Aortic smooth muscle cell (primary cell): Measurements from ENCODE around the gene FAM241A. TPM values are rescaled to one million over a fixed set of nuclear protein-coding genes. Genes with fewer than 3 reads are reported as not detected.

Source experiments
- total RNA-seq: library from RNA; depleted of rRNA; stranded (reverse); fragments of >200 nt; gene quantifications from 2 replicates; pipeline ENCODE4 v1.2.3, GENCODE V29; 2014

FAM241A gene
- 1.6 TPM in 2 replicates for total RNA-seq

DNA sequence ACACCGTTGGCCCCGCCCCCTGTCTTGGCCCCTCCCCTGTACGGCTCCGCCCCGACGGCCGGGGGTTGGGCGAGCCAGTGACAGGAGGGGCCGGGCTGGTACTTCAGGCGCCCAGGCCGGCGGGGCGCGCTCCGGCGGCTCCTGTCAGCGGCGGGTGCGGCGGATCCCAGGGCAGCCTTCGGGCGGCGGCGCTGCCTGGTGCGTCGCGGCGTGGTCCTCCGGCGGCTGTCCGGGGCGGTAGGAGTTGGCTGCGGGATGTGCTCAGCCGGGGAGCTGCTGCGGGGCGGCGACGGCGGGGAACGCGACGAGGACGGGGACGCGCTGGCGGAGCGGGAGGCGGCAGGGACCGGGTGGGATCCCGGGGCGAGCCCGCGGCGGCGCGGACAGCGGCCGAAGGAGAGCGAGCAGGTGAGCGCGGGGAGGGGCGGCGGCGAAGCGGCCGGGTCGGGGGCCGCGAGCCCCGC, at the start of gene FAM241A:
TSS of gene FAM241A (plus strand) at position 129 of the 464 bp plus-strand sequence. CDS start at position 256, 127 bp downstream.

DNA sequence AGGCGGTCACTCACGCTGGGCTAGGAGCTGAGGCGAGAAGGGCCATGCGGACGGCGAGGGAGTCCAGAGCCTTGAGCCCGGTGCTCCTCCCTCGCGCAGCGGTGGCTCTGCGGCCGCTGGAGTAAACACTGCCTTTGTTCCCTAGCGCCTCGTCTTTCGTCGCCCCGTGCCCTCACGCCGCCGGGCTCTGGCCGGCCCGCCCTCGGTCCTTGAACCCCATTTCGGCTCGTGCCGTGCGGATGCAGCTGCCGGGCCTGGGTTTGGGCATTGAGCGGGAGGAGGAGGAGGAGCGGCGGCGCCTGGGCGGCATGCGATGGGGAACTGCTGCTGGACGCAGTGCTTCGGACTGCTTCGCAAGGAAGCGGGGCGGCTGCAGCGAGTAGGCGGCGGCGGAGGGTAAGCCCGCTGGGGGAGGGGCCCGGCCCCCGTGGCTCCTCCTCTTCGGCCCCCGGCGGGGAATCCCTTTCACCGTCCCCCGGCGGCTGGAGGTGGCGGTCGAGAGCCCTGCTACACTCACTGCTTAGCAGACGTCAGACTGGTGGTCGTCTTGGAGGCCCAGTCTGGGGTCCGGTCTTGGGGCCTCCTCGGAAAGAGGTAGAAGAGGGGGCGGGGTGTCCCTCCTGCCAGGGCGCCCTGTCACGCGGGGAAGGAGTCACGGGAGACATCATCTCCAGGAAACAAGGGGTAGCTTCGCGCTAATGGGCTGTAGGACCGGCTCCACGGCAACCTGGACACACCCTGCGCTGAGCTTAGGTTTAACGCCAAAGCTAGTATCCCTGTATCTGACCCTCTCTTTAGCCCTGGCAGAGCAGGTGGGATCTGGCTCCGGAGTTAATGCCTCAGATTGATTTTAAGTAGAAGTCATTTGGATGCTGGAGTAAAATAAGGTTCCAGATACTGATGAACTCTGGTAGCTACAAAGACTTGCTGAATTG, 86.8 kb downstream of the FAM241A start, which contains the start of gene AP1AR:
TSS of gene AP1AR (plus strand) at position 9 of the 935 bp plus-strand sequence. CDS start at position 314, 305 bp downstream.

Other genes with a start within 250 kb of the FAM241A start
- gene AP1AR, start 86.3 kb downstream of the FAM241A start, total RNA-seq: 13.7 and 14.4 TPM in 2 replicates
- gene TIFA, start 140.4 kb downstream of the FAM241A start, total RNA-seq: 3.0 and 4.5 TPM in 2 replicates
- gene ALPK1, start 151.9 kb downstream of the FAM241A start, total RNA-seq: 15.1 and 20.1 TPM in 2 replicates